Naive thymus-derived CD4-positive, alpha-beta T cell (primary cell): ENCODE data around the gene SECISBP2. TPM values are rescaled to one million over a fixed set of nuclear protein-coding genes. Genes with fewer than 3 reads are reported as not detected.

Source experiments
- ATAC-seq: fragments of 150-1000 bp; cut with Tn5 transposase; 2 replicates; pipeline ENCODE4 v1.10.0; 2021; ENCODE audit warnings: mild to moderate bottlenecking, moderate library complexity
- CTCF ChIA-PET: fragments of 350-600 bp; sonication (Branson Sonifier 250); formaldehyde crosslinking; loops from one replicate; lab custom pipeline; 2021; ENCODE audit warnings: antibody characterized with exemption; lab: Charles Lee
- POLR2A ChIA-PET: fragments of 350-600 bp; sonication (Branson Sonifier 250); formaldehyde crosslinking; loops from one replicate; lab custom pipeline; 2021; ENCODE audit warnings: antibody characterized with exemption, inconsistent platforms; lab: Charles Lee
- DNase-seq, 9 donors: peaks; one replicate each; pipeline versions ENCODE4 v3.0.0 to v3.0.0-alpha.2; 2020 to 2022; ENCODE audit warnings: mixed read lengths in 1 of 9
- H3K27ac ChIP-seq: one replicate; pipeline ENCODE4 v1.7.0; 2013; ENCODE audit warnings: mild to moderate bottlenecking, low read depth, low read length, moderate library complexity
- H3K27me3 ChIP-seq, 2 donors: one replicate each; pipeline ENCODE4 v1.7.0; 2013; ENCODE audit warnings: low read length in 2 of 2, mild to moderate bottlenecking in 2 of 2, moderate library complexity in 2 of 2; ENCODE audit not compliant: control insufficient read depth in 2 of 2, insufficient read depth in 2 of 2
- H3K36me3 ChIP-seq, 3 experiments: 1 replicate in 2 of 3; 2 replicates in 1 of 3; pipeline ENCODE4 v1.7.0; 2013; ENCODE audit warnings: low read length in 3 of 3, mild to moderate bottlenecking in 3 of 3, moderate library complexity in 1 of 3; ENCODE audit not compliant: insufficient read depth in 3 of 3, control insufficient read depth in 2 of 3
- H3K4me1 ChIP-seq, 2 donors: one replicate each; pipeline ENCODE4 v1.7.0; 2013; ENCODE audit warnings: low read length in 2 of 2, mild to moderate bottlenecking in 2 of 2, moderate library complexity in 1 of 2; ENCODE audit not compliant: control insufficient read depth in 2 of 2, insufficient read depth in 2 of 2
- H3K4me3 ChIP-seq: 2 replicates; pipeline ENCODE4 v1.7.0; 2013; ENCODE audit warnings: mild to moderate bottlenecking, low read length
- H3K9me3 ChIP-seq, 3 experiments: 1 replicate in 2 of 3; 2 replicates in 1 of 3; pipeline ENCODE4 v1.7.0; 2013; ENCODE audit warnings: low read length in 3 of 3; ENCODE audit not compliant: control insufficient read depth in 2 of 3
- H3K27ac Mint-ChIP-seq, 9 donors: one replicate each; pipeline ENCODE4 v1.8.0; 2020 to 2022; ENCODE audit warnings: mixed read lengths in 9 of 9, mild to moderate bottlenecking in 8 of 9, moderate library complexity in 5 of 9, inconsistent platforms in 2 of 9
- H3K27me3 Mint-ChIP-seq, 5 donors: one replicate each; pipeline ENCODE4 v1.8.0; 2021 to 2022; ENCODE audit warnings: mixed read lengths in 5 of 5, mild to moderate bottlenecking in 1 of 5
- H3K36me3 Mint-ChIP-seq, 5 donors: one replicate each; pipeline ENCODE4 v1.8.0; 2020 to 2022; ENCODE audit warnings: mixed read lengths in 5 of 5, mild to moderate bottlenecking in 3 of 5, inconsistent platforms in 1 of 5
- H3K4me1 Mint-ChIP-seq, 7 donors: one replicate each; pipeline ENCODE4 v1.8.0; 2020 to 2022; ENCODE audit warnings: mixed read lengths in 7 of 7, mild to moderate bottlenecking in 3 of 7, inconsistent platforms in 1 of 7
- H3K4me3 Mint-ChIP-seq, 10 donors: one replicate each; pipeline ENCODE4 v1.8.0; 2020 to 2022; ENCODE audit warnings: mild to moderate bottlenecking in 10 of 10, mixed read lengths in 10 of 10, moderate library complexity in 6 of 10, inconsistent platforms in 2 of 10
- H3K9me3 Mint-ChIP-seq, 11 donors: one replicate each; pipeline ENCODE4 v1.8.0; 2020 to 2022; ENCODE audit warnings: mixed read lengths in 11 of 11, mild to moderate bottlenecking in 4 of 11, inconsistent platforms in 1 of 11, moderate library complexity in 1 of 11
- intact Hi-C, 2 donors: fragments of 100-400 bp; cut with micrococcal nuclease; formaldehyde crosslinking; loops; one replicate each; pipeline ENCODE4 v1.15.1; 2023
- polyA plus RNA-seq, 2 donors: library from polyadenylated mRNA; unstranded; fragments of 300-500 nt; fragmentation: Illumina TruSeq; gene quantifications; one replicate each; pipeline ENCODE4 v1.2.3, GENCODE V29; 2021
- total RNA-seq, 6 experiments: library from RNA in 5 of 6; stranded (reverse) in 5 of 6; gene quantifications; 1 replicate in 5 of 6; 2 replicates in 1 of 6; pipeline ENCODE4 v1.2.3 and lab custom pipeline; 2021 to 2026

SECISBP2 gene
- total and polyA plus RNA-seq, 7 experiments from 2014 or later: 20.1 to 130 (median 100) TPM

DNA sequence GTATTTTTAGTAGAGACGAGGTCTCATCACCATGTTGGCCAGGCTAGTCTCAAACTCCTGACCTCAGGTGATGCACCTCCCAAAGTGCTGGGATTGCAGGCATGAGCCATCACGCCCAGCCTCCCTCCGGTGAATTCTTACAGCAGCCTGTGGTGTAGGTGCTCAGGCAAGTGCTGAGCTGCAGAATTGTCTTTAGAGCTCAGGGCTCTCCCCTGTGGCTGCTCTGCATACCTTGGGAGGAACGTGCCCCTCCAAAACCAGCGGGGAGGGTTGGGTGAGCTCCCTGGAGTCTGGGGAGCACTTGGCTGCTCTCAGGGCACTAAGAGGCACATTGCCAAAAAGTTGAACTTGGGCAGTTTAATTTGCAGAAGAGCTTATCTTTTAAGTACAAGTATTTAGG lies 29.4 kb downstream of the SECISBP2 start:
- no peak overlapping the region for H3K4me3 Mint-ChIP-seq
- no peak for ATAC-seq
- CTCF ChIA-PET: no interaction called here
- peaks cover 32 to 97% (median 33%) of the 10 kb centered on the region in 3 experiments for H3K36me3 ChIP-seq
- POLR2A ChIA-PET: interaction anchor here (1.5 to 2.3 kb wide), 2 partner anchors 10 to 193 kb away, joined by 3 to 10 read pairs; no protein-coding TSS in a partner anchor
- H3K9me3 Mint-ChIP-seq: peaks cover 0 to 2% (median 0%) of the 10 kb centered on the region in 11 donors
- no peak overlapping the region for H3K4me3 ChIP-seq
- intact Hi-C loops: no loop called here
- no peak overlapping the region for H3K27ac Mint-ChIP-seq
- peaks cover 17 to 46% (median 28%) of the 10 kb centered on the region in 7 donors for H3K4me1 Mint-ChIP-seq
- no peaks in the 10 kb centered on the region for H3K27me3 ChIP-seq
- no peaks in the 10 kb centered on the region for H3K27me3 Mint-ChIP-seq
- no peak for DNase-seq
- H3K4me1 ChIP-seq: peaks cover 0 to 7% of the 10 kb centered on the region in 2 donors
- peaks cover 25 to 91% (median 61%) of the 10 kb centered on the region in 5 donors for H3K36me3 Mint-ChIP-seq
- H3K27ac ChIP-seq: no peak overlapping the region
- H3K9me3 ChIP-seq: no peaks in the 10 kb centered on the region

DNA sequence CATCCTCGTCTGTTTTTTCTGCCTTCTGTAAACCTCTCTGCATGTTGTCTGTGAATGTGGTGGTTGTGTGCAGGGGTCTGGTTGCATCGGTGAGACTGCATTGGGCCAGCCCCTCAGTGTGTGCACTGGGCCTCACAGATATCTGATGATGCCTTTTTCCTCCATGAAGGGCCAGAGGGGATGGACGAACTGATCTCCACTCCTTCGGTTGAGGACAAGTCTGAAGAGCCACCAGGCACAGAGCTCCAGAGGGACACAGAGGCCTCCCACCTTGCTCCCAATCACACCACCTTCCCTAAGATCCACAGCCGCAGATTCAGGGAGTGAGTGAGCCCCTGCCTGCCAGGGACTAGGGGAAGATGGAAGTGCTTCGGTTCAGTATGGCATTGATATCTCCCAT lies 31.3 kb downstream of the SECISBP2 start:
- Histone ChIP-seq H3K4me1 (peaks cover 4 to 7% of the 10 kb centered on the region in 2 donors), H3K27ac (no peak overlapping the region), H3K4me3 (no peak overlapping the region), H3K27me3 (no peaks in the 10 kb centered on the region), H3K36me3 (peaks cover 26 to 99% (median 28%) of the 10 kb centered on the region in 3 experiments), H3K9me3 (no peaks in the 10 kb centered on the region)
- ATAC-seq: no peak
- POLR2A ChIA-PET: interaction anchor here (0.6 kb wide), 1 partner anchor 51 kb away, joined by 3 read pairs; no protein-coding TSS in a partner anchor
- Mint-ChIP-seq H3K9me3 (peaks cover 0 to 2% (median 0%) of the 10 kb centered on the region in 11 donors), H3K4me3 (no peak overlapping the region), H3K4me1 (peaks cover 21 to 48% (median 34%) of the 10 kb centered on the region in 7 donors), H3K27ac (peak overlapping the region in 2 of 9 donors; percentile 46 to 63), H3K27me3 (no peaks in the 10 kb centered on the region), H3K36me3 (peaks cover 32 to 85% (median 45%) of the 10 kb centered on the region in 5 donors)
- intact Hi-C loops: no loop called here
- DNase-seq: no peak
- CTCF ChIA-PET: no interaction called here

DNA sequence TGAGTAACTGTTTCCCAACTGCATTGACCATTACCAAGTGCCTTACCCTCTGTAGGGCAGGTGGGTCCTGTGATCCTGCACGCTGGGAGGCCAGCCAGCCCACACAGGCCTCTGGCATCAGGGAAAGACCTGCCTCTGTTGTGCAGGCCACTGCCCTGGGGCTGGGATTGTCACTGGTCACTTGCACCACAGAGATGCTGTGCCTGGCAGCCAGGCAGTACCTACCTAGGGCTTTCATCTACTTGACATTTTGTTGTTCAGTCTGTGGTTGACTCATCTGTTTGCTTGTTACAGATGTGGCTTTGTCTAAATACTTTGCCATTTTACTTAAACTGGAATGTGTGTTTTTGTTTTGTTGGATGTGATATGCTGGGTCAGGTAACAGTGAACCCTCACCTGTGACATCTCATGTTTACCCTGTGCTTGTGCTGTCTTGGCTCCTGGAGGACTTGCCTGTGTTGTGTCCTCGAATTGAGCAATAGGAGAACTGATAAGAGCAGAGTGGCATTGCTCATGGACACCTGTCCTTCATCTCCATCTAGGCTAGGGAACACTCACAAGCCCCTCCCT lies 32.8 kb downstream of the SECISBP2 start:
- Mint-ChIP-seq H3K4me1 (peaks cover 20 to 48% (median 33%) of the 10 kb centered on the region in 7 donors), H3K27ac (peak overlapping the region in 4 of 9 donors; percentile 0 to 46 (median 34)), H3K4me3 (no peak overlapping the region), H3K9me3 (peaks cover 0 to 2% (median 0%) of the 10 kb centered on the region in 11 donors), H3K27me3 (no peaks in the 10 kb centered on the region), H3K36me3 (peaks cover 17 to 74% (median 41%) of the 10 kb centered on the region in 5 donors)
- H3K36me3 ChIP-seq: peaks cover 20 to 99% (median 26%) of the 10 kb centered on the region in 3 experiments
- POLR2A ChIA-PET: no interaction called here
- no peak overlapping the region for H3K27ac ChIP-seq
- no peaks in the 10 kb centered on the region for H3K9me3 ChIP-seq
- DNase-seq: no peak
- H3K27me3 ChIP-seq: no peaks in the 10 kb centered on the region
- H3K4me3 ChIP-seq: no peak overlapping the region
- H3K4me1 ChIP-seq: peaks cover 4 to 7% of the 10 kb centered on the region in 2 donors
- intact Hi-C loops: no loop called here
- ATAC-seq: no peak
- CTCF ChIA-PET: no interaction called here

DNA sequence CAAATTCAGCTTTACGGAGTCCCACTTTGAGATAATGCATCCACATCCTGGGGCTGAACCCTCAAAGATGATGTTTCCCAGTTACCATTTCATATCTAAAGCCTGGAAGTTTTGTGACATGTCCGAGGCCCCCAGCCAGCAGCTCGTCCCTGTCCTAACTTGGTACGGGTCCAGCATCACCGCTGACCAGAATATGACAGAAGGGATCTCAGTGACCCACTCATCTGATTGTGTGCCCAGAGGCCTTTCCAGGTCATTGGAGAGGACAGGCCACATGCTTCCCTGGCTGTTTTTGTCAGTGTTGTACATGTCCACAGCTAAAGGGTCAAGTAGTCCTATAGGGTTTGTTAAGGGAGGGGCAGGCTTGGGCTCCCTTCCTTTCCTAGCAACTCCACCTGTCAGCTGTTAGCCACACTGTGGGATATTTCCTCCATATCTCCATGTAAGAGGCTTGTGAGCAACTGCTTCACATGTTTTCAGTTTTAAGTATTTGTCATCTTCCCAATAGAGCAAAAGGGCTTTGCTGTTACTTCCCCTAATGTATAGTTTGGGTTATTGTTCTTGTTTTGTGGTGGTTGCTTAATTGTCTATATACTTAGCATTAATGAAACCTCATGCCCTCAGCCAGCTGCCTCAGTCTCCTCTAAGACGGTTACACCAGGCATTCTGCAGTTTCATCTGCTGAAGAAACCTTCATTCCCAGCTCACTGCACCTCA lies 33.4 kb downstream of the SECISBP2 start:
- ChIA-PET CTCF (no interaction called here), POLR2A (no interaction called here)
- Histone ChIP-seq H3K4me3 (no peak overlapping the region), H3K36me3 (peaks cover 20 to 99% (median 20%) of the 10 kb centered on the region in 3 experiments), H3K27ac (no peak overlapping the region), H3K9me3 (no peaks in the 10 kb centered on the region), H3K4me1 (peaks cover 4 to 7% of the 10 kb centered on the region in 2 donors), H3K27me3 (no peaks in the 10 kb centered on the region)
- Mint-ChIP-seq H3K9me3 (peaks cover 0 to 2% (median 0%) of the 10 kb centered on the region in 11 donors), H3K4me3 (peak overlapping the region in 3 of 10 donors; percentile 6 to 61 (median 51)), H3K27ac (peak overlapping the region; percentile 19 to 90 (median 73)), H3K27me3 (no peaks in the 10 kb centered on the region), H3K36me3 (peaks cover 14 to 72% (median 42%) of the 10 kb centered on the region in 5 donors), H3K4me1 (peaks cover 20 to 48% (median 33%) of the 10 kb centered on the region in 7 donors)
- ATAC-seq (peak; percentile 34), DNase-seq (no peak)
- intact Hi-C loops: no loop called here

DNA sequence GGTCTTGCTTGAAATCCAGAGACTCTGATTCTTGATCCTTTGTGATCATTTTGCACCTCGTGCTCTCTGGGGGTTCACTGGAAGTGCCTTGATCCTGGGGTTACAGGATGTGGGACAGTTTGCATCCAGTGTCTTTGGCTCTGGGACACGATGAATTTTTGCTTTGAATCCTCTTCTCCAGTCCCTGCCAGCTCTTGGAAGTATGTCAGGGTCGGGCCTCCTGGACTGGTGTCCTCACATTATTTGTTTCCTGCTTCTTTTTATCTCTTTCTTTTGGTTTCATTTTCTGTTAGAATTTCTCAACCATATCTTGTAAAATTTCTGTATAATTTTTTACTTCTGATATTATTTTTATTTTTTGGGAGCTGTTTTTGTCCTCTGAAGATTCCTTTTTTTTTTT lies 34.2 kb downstream of the SECISBP2 start:
- Histone ChIP-seq H3K36me3 (peaks cover 19 to 99% (median 20%) of the 10 kb centered on the region in 3 experiments), H3K4me1 (peaks cover 4 to 7% of the 10 kb centered on the region in 2 donors), H3K9me3 (no peaks in the 10 kb centered on the region), H3K27ac (no peak overlapping the region), H3K4me3 (no peak overlapping the region), H3K27me3 (no peaks in the 10 kb centered on the region)
- Mint-ChIP-seq H3K27ac (peak overlapping the region; percentile 19 to 90 (median 73)), H3K4me1 (peaks cover 20 to 48% (median 33%) of the 10 kb centered on the region in 7 donors), H3K27me3 (no peaks in the 10 kb centered on the region), H3K4me3 (peak overlapping the region in 5 of 10 donors; percentile 10 to 64 (median 51)), H3K9me3 (peaks cover 0 to 4% (median 0%) of the 10 kb centered on the region in 11 donors), H3K36me3 (peaks cover 14 to 71% (median 38%) of the 10 kb centered on the region in 5 donors)
- no peak for ATAC-seq
- intact Hi-C loops: no loop called here
- DNase-seq: no peak
- ChIA-PET POLR2A (interaction anchor here (0.6 kb wide), 1 partner anchor 17 kb away, joined by 4 read pairs; no protein-coding TSS in a partner anchor), CTCF (no interaction called here)

DNA sequence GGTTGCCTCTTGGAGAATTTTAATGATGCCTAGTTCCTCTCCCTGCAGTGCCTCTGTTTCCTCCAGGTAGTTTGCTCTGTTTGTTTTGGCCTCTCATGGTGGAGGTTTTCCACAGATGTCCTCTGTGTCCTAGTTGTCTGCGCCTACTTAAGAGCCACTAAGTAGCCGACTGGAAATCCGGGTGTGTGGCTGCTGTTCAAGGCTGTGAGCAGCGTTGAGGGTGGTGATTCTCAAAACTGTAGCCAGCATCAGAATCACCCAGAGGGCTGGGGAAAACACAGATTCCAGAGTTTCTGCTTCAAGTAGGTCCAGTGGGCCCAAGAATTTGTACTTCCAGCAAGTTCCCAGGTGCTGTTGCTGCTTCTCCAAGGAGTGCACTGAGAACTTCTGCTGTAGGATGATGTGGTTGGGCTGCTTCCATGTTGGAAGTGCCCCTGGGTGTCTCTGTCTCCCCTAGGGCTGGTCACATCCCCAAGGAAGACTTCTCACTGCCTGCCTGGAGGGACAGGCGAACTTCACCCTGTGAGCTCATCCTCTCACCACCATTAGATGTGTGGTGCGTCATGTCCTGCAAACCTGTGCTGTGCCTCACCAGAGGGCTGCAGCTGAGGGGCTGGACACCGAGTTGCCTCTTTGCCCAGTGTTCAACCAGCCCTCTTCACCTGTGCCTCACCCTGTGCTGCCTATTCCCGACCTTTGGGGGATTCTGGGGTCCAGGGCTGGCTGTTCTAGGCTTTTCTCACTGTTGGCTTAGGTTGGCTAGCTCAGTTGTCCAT lies 34.8 kb downstream of the SECISBP2 start:
- ChIA-PET POLR2A (interaction anchor here (0.6 kb wide), 1 partner anchor 17 kb away, joined by 4 read pairs; no protein-coding TSS in a partner anchor), CTCF (no interaction called here)
- Histone ChIP-seq H3K9me3 (no peaks in the 10 kb centered on the region), H3K27ac (no peak overlapping the region), H3K27me3 (no peaks in the 10 kb centered on the region), H3K4me3 (no peak overlapping the region), H3K36me3 (peaks cover 19 to 99% (median 20%) of the 10 kb centered on the region in 3 experiments), H3K4me1 (peaks cover 4 to 7% of the 10 kb centered on the region in 2 donors)
- peaks cover 14 to 71% (median 39%) of the 10 kb centered on the region in 5 donors for H3K36me3 Mint-ChIP-seq
- peaks cover 20 to 46% (median 35%) of the 10 kb centered on the region in 7 donors for H3K4me1 Mint-ChIP-seq
- peak overlapping the region in 5 of 10 donors; percentile 10 to 64 (median 51) for H3K4me3 Mint-ChIP-seq
- H3K27me3 Mint-ChIP-seq: no peaks in the 10 kb centered on the region
- DNase-seq (no peak), ATAC-seq (no peak)
- intact Hi-C loops: no loop called here
- H3K9me3 Mint-ChIP-seq: peaks cover 0 to 4% (median 0%) of the 10 kb centered on the region in 11 donors
- H3K27ac Mint-ChIP-seq: peak overlapping the region; percentile 19 to 90 (median 70)
